BE2C (cell line): ENCODE results near the gene TBC1D9. TPM values are rescaled to one million over a fixed set of nuclear protein-coding genes. Genes with fewer than 3 reads are reported as not detected.

ENCODE experiments used
- DNase-seq: peaks from one replicate; pipeline ENCODE4 v3.0.0-alpha.2; 2020
- H3K27me3 ChIP-seq: fragments of 250-450 bp; sonication (Bioruptor Pico); 2 replicates; pipeline ENCODE4 v1.5.1; 2020; ENCODE audit warnings: mild to moderate bottlenecking
- H3K36me3 ChIP-seq: fragments of 250-450 bp; sonication (Bioruptor Pico); 2 replicates; pipeline ENCODE4 v1.5.1; 2020; ENCODE audit warnings: mild to moderate bottlenecking
- H3K4me1 ChIP-seq: fragments of 250-450 bp; sonication (Bioruptor Pico); 2 replicates; pipeline ENCODE4 v1.5.1; 2020
- H3K4me3 ChIP-seq: 2 replicates; pipeline ENCODE4 v1.5.1; 2011; ENCODE audit warnings: low read depth, low read length
- H3K9me3 ChIP-seq: fragments of 250-450 bp; sonication (Bioruptor Pico); 2 replicates; pipeline ENCODE4 v1.5.1; 2020
- CTCF ChIP-seq: IDR thresholded peaks from 2 replicates; pipeline ENCODE4 v1.5.1; 2012; ENCODE audit warnings: mild to moderate bottlenecking, low read depth, low read length
- polyA plus RNA-seq: library from polyadenylated mRNA; unstranded; fragments of >200 nt; gene quantifications from one replicate; pipeline ENCODE4 v1.2.1, GENCODE V29; 2012; ENCODE audit warnings: low read depth, missing spikeins; ENCODE audit not compliant: insufficient read length, insufficient read depth

TBC1D9 gene
- polyA plus RNA-seq: 12.7 TPM

- Histone ChIP-seq H3K4me1 (no peaks in the 10 kb centered on the region), H3K36me3 (peaks cover 4% of the 10 kb centered on the region), H3K27me3 (no peaks in the 10 kb centered on the region), H3K4me3 (peak within 1 kb of the TSS; percentile 67), H3K9me3 (no peaks in the 10 kb centered on the region)
- peak; percentile 71 for DNase-seq
- peak; percentile 26 for TF ChIP-seq CTCF
Measured at GRCh38 chr4:140756319-140757231, at the start of gene TBC1D9. TSS of gene TBC1D9 (minus strand) at chr4:140756385. CDS start at chr4:140756045, 340 bp downstream.

DNA sequence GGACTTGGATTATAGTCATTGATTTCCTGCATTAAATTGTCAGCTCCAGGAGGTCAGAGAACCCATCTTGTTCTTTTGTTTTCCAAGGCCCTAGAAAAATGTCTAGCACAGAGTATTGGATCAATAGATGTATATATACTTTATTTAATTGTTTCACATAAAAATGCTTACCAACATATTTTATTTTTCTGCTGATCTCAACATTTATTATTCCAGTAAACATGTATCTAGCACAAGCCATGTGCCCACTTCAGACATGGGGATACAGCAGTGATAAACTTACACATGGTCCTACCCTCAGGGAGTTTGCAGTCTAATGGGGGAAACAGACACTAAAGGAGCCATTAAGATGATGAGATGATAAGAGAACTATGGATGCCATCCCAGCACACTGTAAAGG is 49.1 kb upstream of the TBC1D9 start:
- Histone ChIP-seq H3K27me3 (no peaks in the 10 kb centered on the region), H3K4me1 (no peaks in the 10 kb centered on the region)
- TF ChIP-seq CTCF: no peak

DNA sequence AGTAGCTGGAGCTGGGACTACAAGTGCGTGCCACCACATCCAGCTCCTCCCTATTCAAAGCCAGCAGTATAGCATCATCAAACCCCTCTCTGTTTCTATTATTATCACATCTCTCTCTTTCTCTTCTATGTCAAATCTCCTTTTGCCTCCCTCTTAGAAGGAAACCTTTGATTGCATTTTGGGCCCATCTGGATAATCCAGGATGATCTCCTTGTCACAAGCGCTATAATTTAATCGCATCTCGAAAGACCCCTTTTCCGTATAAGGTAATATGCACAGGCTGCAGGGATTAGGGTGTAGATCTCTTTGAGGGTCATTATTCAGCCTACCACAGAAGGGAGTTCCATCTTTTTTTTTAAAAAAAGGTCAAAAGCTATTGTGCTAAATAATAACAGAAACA is 46.4 kb upstream of the TBC1D9 start:
- Histone ChIP-seq H3K9me3 (no peaks in the 10 kb centered on the region), H3K36me3 (no peaks in the 10 kb centered on the region), H3K27me3 (no peaks in the 10 kb centered on the region), H3K4me3 (no peak overlapping the region), H3K4me1 (no peaks in the 10 kb centered on the region; the same call in 1 of the 2 replicates)
- no peak for DNase-seq
- TF ChIP-seq CTCF: no peak

More for the DNA sequence above, 49.1 kb upstream of the TBC1D9 start:
- H3K9me3 ChIP-seq: no peaks in the 10 kb centered on the region
- no peak for DNase-seq
- no peak overlapping the region for H3K4me3 ChIP-seq
- no peaks in the 10 kb centered on the region for H3K36me3 ChIP-seq

- TF ChIP-seq CTCF: no peak
- no peaks in the 10 kb centered on the region; the same call in 1 of the 2 replicates for H3K4me1 ChIP-seq
- no peak for DNase-seq
- no peaks in the 10 kb centered on the region for H3K27me3 ChIP-seq
- H3K4me3 ChIP-seq: no peak overlapping the region
- no peaks in the 10 kb centered on the region for H3K9me3 ChIP-seq
- H3K36me3 ChIP-seq: no peaks in the 10 kb centered on the region
Measured at GRCh38 chr4:140800666-140801065, 44.5 kb upstream of the TBC1D9 start.

DNA sequence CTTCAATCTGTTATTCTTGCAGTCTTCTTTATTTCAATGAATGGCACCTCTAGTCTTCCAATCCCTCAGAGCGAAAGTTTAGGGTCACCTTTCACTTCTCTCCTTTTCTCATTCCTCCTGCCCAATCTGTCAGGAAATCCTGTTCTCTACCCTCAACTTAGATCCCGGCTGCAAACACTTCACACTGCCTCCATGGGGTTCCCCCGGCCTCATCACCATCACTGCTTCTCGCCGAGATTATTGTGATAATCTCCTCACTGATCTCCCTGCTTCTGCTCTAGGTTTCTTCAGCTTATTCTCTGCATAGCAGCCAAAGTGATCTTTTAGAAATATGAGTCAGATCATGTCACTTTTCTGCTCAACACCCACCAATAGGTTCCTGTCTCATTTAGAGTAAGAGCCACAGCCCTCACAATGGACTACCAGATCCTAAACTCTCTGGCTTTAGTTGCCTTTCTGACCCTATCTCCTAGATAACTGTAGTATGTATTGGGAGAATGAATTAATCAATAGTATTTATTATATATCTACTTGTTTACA is 43.6 kb upstream of the TBC1D9 start:
- Histone ChIP-seq H3K36me3 (no peaks in the 10 kb centered on the region), H3K9me3 (no peaks in the 10 kb centered on the region), H3K27me3 (no peaks in the 10 kb centered on the region), H3K4me1 (no peaks in the 10 kb centered on the region; the same call in 1 of the 2 replicates), H3K4me3 (no peak overlapping the region)
- no peak for TF ChIP-seq CTCF
- no peak for DNase-seq

GRCh38 chr4:140793291-140793690 is 37.1 kb upstream of the TBC1D9 start:
- Histone ChIP-seq H3K36me3 (no peaks in the 10 kb centered on the region), H3K9me3 (no peaks in the 10 kb centered on the region), H3K4me1 (no peaks in the 10 kb centered on the region; the same call in 1 of the 2 replicates), H3K27me3 (no peaks in the 10 kb centered on the region), H3K4me3 (no peak overlapping the region)
- DNase-seq: no peak
- TF ChIP-seq CTCF: no peak
